Stimulated activated naive CD4-positive, alpha-beta T cell (primary cell): ENCODE data around the gene DNAJA2.
"Not testable (repeated sequence)": the region's sequence is repeated elsewhere in the genome, so short reads cannot be mapped to it uniquely, and the experiment has no call there.

Source experiments
- DNase-seq, 6 experiments: peaks; one replicate each; lab custom pipeline; 2025; lab: John Stamatoyannopoulos, UW

Gene DNAJA2

DNA sequence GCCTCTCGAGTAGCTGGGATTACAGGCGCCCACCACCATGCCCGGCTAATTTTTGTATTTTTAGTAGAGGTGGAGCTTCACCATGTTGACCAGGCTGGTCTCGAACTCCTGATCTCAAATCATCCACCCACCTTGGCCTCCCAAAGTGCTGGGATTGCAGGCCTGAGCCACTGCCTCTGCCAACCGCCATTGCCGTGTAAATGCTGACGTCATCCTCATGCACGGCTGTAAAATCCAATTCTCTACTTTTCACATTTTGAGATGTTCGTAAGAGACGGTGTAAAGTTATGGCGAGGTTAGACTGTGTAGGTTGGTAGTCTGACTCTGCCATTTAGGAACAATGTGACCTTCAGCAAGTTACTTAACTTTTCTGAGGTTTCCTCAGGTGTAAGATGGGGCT, 1.7 kb upstream of the DNAJA2 start:
- no peak for DNase-seq

DNA sequence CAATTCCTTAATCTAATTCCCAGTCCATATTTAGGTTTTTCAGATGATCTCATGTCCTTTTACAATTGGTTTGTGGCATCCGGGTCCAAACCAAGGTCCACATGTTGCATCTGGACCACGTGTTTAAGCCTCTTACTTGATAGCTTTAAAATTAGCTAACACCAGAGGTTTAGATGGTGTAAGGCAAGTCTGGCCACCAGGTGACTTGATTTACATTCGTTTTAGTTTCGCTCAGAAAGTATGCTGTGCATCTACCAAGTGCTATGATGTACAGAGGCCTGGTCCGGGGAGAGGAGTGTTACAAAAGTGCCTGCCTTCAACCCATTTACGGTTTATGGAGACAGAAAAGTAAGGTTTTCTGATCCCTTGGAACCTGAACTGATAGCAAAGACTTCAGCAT, 878 bp upstream of the DNAJA2 start:
- DNase-seq: peak in 3 of 6 experiments; percentile 6 to 58 (median 20)

DNA sequence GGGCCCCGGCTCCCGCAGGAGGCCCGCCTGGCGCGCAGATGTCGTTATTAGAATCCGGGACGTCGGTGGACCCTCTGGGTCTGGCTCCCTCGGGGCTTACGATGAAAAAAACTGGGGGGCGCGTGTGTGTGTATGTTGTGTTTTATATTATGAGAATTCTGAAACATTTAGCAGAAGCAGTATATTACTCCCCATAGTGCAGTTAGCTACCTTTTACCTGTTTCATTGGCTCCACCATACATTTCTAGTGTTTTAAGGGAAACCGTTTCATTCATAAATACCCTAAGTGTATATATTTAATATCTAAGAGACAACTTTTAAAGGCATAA, 486 bp upstream of the DNAJA2 start:
- no peak for DNase-seq

DNA sequence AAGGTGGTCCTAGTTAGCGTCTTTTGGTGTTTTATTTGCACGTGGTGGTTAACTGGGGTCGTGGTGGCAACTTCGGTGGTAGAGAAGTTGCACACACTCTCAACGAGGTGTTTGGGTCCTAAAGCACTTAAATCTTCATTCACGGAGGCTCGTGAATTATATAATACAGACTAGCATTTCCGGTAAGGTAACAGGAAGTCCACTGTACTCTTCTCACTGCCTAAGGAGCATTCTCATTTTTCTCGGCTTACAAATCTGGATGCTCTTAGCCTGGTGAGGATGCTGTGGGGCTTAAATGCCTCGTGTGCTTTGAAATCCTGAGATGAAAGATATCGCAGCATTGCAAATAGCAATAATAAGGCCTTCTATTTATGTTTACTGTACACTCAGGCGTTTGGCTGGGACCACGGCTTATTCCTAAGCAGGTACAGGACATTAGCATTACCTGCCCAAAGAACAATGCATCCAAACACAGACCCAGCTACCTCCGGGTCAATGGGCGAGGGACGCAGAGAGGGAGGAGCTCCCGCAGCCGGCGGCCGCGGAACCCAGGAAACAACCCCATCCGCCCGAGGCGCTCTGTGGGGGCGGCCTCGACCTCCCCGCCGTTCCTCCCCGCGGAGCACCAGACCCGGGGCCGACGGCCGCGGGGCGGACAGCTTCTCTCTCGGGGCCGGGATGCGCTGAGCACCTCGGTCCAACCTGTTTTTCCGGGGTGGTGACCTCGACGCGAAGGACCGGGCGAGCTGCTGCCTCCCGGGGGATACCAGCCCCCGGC, 856 bp downstream of the DNAJA2 start:
- peak; percentile 25 to 66 (median 44) for DNase-seq

DNA sequence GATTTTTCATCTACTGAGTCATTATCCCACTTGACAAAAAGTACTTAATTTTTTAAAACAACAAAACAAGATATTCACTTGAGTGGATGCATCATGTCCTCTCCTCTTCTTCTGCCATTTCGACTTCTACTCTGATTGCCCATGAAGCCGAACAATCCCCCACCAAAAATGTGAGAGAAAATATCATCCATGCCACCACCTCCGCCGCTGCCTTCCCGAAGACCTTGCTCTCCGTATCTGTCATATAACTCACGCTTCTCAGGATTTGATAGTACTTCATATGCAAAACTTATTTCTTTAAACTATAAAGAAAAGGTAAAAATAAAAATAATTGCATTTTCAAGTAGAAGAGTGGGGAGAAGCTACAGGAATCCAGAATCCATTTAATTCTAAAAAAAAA, 2.2 kb downstream of the DNAJA2 start:
- no peak for DNase-seq

DNA sequence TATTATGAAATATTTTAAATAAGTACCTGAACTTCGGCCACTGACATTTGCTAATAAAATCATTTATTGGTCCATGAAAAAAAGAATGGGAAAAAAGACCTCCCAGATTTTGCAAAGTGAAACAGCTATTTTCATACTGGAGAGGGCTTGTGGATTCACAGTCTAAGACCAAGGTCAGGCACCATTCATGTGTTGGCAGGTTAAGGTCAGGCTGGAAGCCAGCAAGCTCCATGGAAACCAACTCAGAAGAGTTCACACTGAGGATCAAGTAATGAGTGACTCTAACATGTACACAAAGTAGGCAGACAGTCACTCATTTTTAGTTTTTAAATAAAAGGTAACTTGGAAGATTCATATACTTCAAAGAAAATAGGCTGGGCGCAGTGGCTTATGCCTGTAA, 3.4 kb downstream of the DNAJA2 start:
- DNase-seq: no peak

DNA sequence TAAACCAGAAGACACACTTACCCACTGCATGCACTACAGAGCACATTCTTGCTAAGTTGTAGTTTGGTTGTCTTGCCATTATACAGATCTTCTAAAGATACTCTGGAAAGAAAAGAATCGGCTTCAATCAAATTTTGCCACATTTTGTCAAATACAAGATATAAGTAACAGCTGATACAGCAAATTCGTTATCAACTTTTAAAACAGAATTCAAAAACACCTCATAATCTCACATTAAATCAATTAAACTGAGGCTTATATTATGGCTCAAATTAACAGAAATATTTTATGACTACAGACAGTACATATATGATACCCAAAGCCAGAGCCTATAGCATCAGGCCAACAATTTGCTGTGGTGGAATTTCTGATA, 5.4 kb downstream of the DNAJA2 start:
- no peak for DNase-seq

DNA sequence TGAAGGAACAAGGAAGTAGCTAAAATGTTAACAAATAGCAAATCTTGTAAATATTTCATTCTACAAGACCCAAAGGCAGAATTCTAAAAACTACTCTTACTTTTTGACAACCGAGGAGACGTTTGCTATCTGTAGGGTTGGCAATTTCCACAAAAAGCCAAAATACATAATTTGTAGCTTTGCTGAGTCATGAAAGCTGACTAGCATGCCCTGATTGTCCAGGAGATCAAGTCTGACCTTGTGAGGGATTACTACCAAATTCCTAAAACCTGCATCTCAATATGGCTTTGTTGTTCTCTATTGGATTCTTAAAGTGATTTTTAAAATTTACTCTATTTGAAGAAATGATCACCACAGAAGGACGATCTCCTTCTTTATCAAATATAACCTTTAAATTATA, 10.8 kb downstream of the DNAJA2 start:
- DNase-seq: no peak

DNA sequence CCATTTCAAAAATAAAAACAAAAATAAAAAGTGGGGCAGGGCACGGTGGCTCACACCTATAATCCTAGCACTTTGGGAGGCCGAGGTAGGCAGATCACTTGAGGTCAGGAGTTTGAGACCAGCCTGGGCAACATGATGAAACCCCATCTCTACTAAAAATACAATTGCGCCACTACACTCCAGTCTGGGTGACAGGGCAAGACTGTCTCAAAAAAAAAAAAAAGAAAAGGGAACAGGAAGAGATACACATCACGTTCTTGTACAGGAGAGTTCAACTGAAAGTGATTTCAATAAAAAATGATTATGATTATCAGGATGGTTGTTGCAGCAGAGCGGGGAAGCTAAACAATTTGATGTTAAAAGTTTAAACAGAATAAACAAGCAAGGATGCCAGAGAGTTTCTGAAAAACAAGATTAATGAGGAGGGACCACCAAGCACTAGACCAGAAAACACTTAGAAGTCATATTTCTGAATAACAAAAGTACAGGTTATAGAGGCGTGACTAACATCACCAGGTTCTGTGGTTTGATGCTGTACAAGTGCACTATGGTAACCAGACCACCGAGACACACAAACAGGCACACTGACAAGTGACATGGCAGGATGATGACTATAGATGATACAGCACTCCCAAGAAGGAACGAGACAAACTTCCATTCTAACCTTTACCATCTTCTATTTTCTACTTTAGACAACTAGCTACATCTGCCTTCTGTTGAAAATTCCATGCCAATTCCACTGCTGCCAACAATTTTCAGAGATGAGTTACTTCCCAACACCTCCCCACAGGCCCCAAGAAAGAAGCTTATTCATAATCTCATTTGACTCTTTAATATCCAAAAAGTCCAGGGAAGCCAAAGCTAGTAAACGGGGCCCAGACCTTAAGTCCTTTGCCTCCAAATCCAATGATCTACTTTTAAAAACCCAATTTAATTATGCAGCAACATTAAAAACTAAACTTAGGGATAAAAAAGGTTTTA, 11.8 kb downstream of the DNAJA2 start:
- no peak for DNase-seq

DNA sequence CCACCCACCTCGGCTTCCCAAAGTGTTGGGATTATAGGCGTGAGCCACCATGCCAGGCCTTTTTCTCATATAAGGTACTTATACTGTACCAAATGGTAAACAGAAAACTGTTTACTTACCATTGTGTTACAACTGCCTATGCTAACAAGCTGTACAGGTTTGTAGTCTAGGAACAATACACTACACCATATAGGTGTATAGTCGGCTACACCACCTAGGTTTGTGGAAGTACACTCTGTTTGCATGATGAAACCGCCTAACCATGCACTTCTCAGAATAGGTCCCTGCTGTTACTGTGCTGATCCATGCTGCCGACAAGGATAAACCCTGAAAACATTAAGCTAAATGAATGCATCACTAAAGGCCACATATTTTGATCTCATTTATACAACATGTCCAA, 18.9 kb downstream of the DNAJA2 start:
- DNase-seq: no peak

DNA sequence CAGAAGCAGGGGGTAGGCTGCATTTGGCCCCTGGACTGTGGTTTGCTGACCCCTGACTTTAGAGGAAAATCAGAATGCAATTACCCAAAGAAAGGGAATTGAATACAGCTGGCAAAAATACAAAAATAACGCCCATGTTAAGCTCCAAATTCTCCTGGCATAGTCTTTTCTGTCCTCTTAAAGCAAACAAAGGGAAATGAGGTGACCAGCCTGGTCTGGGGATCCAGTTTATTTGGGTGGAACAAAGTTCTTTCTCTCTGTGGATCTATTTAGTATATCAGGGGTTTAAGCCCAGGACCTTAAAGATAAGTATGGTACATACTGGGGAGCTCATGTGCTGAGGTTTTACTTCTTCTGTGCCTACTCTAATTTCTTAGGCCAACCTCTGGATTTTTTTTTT, 23.5 kb downstream of the DNAJA2 start:
- no peak for DNase-seq

DNA sequence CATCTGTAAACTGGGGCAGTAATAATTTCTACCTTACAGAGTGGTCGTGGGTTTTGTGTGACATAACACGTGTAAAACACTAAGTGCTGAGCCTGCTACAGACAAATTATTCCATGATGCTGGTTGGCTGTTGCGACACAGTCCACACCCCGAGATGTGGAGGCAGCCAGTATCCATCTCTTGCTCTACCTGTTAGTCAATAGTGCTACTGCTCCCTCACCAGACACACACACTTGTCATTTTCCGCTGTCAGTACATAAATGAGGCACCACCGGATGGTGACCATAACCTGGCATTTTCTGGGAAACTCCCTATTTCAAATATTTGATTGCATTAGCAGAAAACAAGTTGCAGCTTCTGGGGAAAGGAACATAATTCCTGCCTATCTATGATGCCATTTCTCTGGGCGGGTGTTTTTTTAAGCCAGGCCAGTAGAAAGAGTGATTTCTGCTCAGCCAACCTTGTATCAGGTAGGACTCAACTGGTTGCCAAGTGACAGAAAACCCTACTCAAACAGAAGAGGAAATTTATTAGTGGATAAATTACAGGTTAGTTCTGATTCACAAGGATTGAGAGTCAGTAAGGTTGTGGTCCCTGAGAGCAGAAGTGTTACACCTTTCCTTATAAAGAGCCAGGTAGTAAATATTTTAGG, 24.1 kb downstream of the DNAJA2 start:
- no peak for DNase-seq

DNA sequence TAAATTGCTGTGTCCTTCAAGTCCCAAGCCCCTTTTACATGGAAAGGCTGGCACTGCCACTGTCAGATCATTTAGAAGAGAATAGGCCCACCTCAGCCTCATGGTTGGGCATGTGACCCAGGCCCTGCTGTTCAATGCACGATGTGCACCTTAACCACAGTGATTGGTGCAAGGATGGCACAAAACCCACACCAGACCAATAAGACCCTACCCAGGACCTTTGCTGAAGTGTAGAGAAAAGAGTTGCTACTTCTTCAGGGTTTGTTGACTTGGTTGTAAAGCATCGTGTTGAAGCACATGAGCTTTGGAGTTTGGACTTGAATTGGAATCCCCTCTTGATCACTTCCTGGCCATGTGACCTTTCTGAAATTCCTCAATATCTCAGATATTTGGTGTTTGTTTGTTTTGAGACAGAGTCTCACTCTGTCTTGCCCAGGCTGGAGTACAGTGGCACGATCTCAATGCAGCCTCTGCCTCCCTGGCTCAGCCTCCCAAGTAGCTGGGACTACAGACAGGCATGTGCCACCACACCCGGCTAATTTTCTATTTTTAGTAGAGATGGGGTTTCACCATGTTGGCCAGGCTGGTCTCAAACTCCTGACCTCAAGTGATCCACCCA, 24.8 kb downstream of the DNAJA2 start:
- no peak for DNase-seq

DNA sequence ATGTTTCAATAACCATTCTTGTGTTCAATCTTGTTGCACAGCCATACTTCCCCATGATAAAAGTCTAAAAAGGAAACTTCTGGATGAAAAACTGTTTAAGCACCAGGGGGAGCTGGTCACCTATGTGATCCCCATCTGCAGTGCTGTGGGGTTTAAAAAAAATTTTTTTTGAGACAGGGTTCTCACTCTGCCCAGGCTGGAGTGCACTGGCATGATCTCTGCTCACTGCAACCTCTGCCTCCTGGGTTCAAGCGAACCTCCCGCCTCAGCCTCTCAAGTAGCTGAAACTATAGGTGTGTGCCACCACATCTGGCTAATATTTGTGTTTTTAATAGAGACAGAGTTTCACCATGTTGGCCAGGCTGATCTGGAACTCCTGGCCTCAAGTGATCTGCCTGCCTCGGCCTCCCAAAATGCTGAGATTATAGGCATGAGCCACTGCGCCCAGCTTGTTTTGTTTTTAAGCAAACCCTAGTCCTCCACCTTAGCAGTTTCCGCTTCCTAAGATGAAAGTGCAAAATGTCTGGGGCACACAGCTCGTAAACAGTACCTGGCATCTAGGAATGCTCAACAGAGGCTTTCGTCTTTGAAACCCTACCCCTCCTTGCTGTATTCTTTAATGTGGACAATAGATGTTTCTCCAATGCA, 25.4 kb downstream of the DNAJA2 start:
- peak in 4 of 6 experiments; percentile 3 to 40 (median 19) for DNase-seq

DNA sequence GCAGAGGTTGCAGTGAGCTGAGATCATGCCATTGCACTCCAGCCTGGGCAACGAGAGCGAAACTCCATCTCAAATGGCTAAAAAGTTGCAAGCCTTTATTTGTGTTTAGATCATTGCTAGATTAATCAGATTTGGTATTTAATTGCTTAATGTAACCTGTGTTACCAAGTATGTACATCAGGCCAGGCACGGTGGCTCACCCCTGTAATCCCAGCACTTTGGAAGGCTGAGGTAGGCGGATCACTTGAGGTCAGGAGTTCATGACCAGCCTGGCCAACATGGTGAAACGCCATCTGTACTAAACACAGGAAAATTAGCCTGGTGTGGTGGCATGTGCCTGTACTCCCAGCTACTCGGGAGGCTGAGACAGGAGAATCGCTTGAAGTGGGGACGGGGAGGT, 28.8 kb downstream of the DNAJA2 start:
- not testable (repeated sequence) for DNase-seq

DNA sequence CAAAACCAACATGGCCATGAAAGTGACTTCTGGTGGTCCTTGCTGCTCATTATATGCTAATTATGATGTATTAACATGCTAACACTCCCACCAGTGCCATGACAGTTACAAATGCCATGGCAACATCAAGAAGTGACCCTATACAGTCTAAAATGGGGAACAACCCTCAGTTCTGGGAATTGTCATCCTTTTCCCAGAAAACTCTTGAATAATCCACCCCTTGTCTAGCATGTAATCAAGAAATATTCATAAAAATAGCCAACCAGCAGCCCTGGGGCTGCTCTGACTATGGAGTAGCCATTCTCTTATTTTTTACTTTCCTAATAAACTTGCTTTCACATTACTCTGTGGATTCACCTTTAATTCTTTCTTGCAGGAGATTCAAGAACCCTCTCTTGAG, 35.9 kb downstream of the DNAJA2 start:
- no peak for DNase-seq

DNA sequence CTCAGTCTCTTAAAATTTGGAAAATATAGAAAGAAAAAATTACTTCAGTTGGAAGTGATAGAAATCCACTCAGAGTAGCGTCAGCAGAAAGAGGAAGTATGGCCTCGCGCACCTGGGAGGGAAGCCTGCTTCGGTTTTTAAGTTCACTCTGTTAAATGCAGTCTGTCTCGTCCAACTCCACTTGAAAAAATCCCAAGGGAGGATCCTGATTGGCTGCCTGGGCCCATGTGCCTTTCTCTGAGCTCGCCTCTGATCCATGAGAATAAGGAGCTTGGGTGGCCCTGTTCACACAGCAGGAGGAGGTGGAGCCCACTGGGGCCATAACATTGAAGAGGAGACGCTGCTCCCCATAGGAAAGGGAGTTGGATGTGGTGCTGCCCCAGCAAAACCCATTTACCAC, 40.7 kb downstream of the DNAJA2 start:
- no peak for DNase-seq

DNA sequence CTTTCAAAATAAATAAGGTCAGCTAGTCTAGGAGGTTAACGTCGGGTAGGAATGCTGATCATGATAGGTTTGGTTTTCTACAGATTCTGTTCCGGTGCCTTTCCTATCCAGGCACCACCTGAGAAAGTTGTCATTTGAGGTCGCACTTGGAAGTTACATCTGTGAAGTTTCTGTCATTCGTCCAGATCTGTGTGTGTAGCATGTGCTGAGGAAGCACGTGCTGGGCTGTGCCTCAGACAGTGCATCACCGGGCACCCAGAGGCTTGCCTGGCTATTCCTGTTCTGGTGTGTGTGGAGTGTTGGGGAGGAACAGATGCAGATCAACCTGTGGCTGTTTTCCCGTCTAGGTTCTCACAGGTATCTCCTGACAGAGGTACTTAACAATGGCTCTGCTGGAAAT, 42.6 kb downstream of the DNAJA2 start:
- no peak for DNase-seq

DNA sequence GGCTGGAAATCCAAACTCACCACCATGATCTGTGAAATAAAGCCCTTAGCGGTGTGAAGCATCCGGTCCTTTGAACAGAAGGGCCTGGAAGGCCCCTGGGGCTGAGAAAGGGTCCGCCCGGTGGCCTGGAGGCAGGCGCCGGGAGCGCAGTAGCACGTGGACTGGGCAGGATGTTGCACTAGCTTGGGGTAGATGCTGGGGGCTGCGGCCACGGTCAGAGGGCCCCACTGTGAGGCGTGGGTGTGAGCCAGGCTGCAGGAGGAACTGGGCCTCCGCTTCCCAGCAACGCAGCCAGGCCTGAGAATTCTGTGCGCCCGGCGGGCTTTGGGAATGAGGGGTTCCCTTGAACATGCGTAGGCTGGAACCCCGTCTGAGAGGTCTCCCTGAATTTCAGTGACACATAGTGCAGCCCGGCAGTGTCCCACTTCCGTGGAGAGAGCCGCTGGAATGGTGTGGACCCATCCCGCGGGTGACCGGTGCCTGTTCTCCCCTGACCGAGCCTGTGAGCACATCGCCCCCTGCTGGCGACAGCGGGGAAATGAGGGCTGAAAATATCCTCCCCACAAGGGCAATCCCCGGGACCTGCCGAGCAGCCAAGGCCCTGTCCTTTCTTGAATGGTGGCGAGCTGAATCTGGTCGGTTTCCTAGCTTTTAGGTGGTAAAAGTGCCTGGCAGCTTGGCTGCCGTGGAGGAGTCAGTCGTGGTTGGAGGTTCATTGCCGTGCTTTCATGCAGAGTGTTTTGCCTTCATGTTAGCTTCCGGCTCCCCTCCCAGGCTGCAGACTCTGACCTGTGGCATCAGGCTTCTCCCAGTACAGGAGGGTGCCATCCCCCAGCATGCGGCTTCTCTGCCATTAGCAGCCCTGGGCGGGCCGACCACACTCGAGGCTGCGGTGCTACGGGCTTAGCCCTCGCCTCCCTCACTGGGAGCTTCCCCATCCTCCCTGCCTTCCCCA, 43.8 kb downstream of the DNAJA2 start:
- DNase-seq: peak; percentile 7 to 44 (median 24)

DNA sequence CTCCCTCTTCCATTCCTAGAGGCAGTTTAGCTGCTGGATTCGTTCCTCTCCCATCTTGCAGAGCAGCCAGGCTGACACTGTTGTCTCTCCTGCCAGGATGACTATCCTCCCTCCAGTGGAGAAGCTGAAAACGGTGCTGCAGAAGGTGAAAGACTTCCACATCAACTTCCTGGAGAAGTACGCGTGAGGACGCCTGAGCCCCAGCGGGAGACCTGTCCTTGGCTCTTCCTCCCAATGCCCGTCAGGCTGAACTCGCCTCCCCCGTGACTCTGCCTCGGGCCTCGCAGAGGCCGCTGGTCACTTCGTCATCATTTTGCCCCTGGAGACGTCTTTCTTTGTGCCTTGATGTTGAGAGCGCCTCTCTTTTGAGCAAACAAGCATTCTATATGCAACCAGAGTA, 44.7 kb downstream of the DNAJA2 start:
- no peak for DNase-seq

DNA sequence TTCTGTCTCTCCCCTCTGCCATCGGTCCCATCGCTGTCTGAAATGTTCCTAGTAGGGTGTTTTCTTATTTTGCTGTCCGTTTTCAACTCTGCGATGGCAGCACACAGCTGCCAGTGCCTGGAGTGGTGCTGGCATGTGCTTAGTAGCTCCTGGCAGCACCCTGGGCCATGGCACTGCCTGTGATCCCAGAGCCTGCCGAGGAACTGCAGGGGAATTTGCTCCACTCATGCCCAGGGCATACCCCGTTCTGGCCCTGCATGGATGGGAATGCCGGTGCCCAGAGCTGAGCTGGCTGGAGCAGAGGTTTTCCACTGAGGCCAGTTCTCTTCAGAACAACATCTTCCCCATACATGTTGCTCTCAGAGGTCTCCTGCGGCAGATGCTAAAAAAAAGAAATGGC, 46.2 kb downstream of the DNAJA2 start:
- DNase-seq: no peak
